Measurements from ENCODE around the gene RFC2.
A peak's percentile ranks its signal among the peaks of the same experiment; 100 is the strongest.
"Not testable (repeated sequence)": the region's sequence is repeated elsewhere in the genome, so short reads cannot be mapped to it uniquely, and the experiment has no call there.

RFC2 gene

GRCh38 chr7:74246497-74246896 lies 7.7 kb downstream of the RFC2 start:
- no peak for DNase-seq

GRCh38 chr7:74242122-74242443 lies 12.1 kb downstream of the RFC2 start:
- DNase-seq = no peak

GRCh38 chr7:74240482-74240881 lies 13.7 kb downstream of the RFC2 start:
- no peak for DNase-seq

- DNase-seq = no peak
Measured at GRCh38 chr7:74236284-74236683, 17.9 kb downstream of the RFC2 start.

- no peak for DNase-seq
Measured at GRCh38 chr7:74235518-74236268, 18.5 kb downstream of the RFC2 start.

GRCh38 chr7:74233655-74234285 lies 20.4 kb downstream of the RFC2 start:
- DNase-seq = no peak

- DNase-seq = no peak
Measured at GRCh38 chr7:74231232-74231590, 23.0 kb downstream of the RFC2 start.

- no peak for DNase-seq
Measured at GRCh38 chr7:74230446-74231231, 23.6 kb downstream of the RFC2 start.

- no peak for DNase-seq
Measured at GRCh38 chr7:74228951-74229900, 25.0 kb downstream of the RFC2 start.

- no peak for DNase-seq
Measured at GRCh38 chr7:74226633-74227032, 27.6 kb downstream of the RFC2 start.

- no peak for DNase-seq
Measured at GRCh38 chr7:74225400-74225799, 28.8 kb downstream of the RFC2 start.

- DNase-seq = not testable (repeated sequence)
Measured at GRCh38 chr7:74224907-74225306, 29.3 kb downstream of the RFC2 start.

GRCh38 chr7:74224511-74224832 lies 29.7 kb downstream of the RFC2 start:
- no peak for DNase-seq

- DNase-seq = no peak
Measured at GRCh38 chr7:74223711-74224510, 30.3 kb downstream of the RFC2 start.

- no peak for DNase-seq
Measured at GRCh38 chr7:74222851-74223710, 31.1 kb downstream of the RFC2 start.

GRCh38 chr7:74221713-74222112 lies 32.5 kb downstream of the RFC2 start:
- no peak for DNase-seq

GRCh38 chr7:74220229-74220628 lies 34.0 kb downstream of the RFC2 start:
- no peak for DNase-seq

- DNase-seq = no peak
Measured at GRCh38 chr7:74219416-74219815, 34.8 kb downstream of the RFC2 start.

- no peak for DNase-seq
Measured at GRCh38 chr7:74218343-74218698, 35.9 kb downstream of the RFC2 start.

GRCh38 chr7:74217455-74218342 lies 36.5 kb downstream of the RFC2 start:
- peak; percentile 47 for DNase-seq
